ENCODE measurements around the gene ZNF48.
A peak's percentile ranks its signal among the peaks of the same experiment; 100 is the strongest.

The ZNF48 gene

DNA sequence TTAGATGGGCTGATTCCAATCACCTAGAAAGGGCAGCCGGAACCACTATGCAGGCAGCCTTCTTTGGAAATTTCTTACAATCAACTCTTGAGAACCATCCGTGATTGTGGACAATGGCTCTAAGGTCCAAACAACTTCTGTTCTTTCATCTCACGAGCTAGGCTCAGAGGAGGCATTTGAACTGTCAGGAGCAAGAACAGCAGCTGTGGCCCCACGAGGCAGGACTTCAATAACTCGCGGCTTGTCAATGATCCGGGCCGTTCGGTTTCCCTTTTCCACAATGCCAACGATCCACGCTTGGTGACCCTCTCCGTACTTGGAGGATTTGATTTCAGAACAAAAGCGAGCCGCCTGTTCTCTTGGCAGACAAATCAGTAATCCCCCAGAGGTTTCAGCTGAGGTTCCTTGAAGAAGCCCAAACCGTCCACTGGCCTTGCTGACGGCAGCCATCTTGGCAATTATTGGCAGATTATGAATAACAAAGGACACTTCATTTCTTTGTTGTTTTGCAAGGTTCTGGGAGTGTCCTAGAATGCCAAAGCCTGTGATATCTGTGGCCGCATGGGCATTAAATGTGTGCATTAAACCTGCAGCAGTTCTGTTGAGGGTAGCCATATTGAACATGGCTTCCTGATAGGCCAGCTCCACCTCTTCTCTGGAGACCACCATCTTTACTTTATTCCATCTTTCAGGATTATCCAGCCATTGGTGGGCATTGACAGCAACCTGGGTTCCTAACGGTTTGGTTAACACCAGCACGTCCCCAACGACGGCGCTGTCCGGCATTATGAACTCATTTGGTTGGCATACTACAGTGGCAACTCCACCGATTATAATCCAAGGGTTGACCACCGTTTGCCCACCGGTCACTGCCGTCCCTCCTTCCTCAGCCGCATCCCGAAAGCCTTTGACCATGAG is 49.3 kb downstream of the ZNF48 start:
- no peak for DNase-seq

GRCh38 chr16:30445149-30445407 is 49.9 kb downstream of the ZNF48 start:
- no peak for DNase-seq

GRCh38 chr16:30445408-30446202 is 50.4 kb downstream of the ZNF48 start, which contains the start of gene SEPHS2:
Gene SEPHS2, minus strand, starts transcription at chr16:30445874. Its CDS starts 147 bp downstream, at chr16:30445727.
- peak; percentile 96 for DNase-seq

- no peak for DNase-seq
Observed at GRCh38 chr16:30446203-30446595, 51.0 kb downstream of the ZNF48 start.

- no peak for DNase-seq
Observed at GRCh38 chr16:30447512-30448226, 52.4 kb downstream of the ZNF48 start.

- DNase-seq = no peak
Observed at GRCh38 chr16:30449116-30449435, 53.9 kb downstream of the ZNF48 start.

All from stimulated activated CD4-positive, alpha-beta T cell treated with anti-CD3 and anti-CD28 coated beads, Interleukin-4, amount 100 ng/mL, for 1 hour (primary cell).